ENCODE measurements around the gene DBI. TPM values are rescaled to one million over a fixed set of nuclear protein-coding genes. Genes with fewer than 3 reads are reported as not detected.

Gene DBI
- total and polyA plus RNA-seq, 2 of the 13 experiments (the other 11 are each of a cell fraction or from before 2014, with no cell fraction given): 330 to 659 TPM

- TF ChIP-seq ZBTB40 (IDR thresholded peaks at IDR 0.05): no peak
- TF ChIP-seq ZBTB40 (CRISPR knock-in tag; IDR thresholded peaks at IDR 0.05): no peak
- TF ChIP-seq HNF4G (IDR thresholded peaks at IDR 0.05; ENCODE audit: borderline replicate concordance, low read depth, low read length): no peak
- no peak for TF ChIP-seq HNF4G (CRISPR knock-in tag; IDR thresholded peaks at IDR 0.05; ENCODE audit: borderline replicate concordance, low read depth)
- TF ChIP-seq THAP11 (CRISPR knock-in tag; IDR thresholded peaks at IDR 0.05): no peak
- no peak for TF ChIP-seq TIGD3 (CRISPR knock-in tag; IDR thresholded peaks at IDR 0.05; ENCODE audit: borderline replicate concordance)
- TF ChIP-seq HNRNPH1 (optimal IDR thresholded peaks at IDR 0.05; ENCODE audit: low read depth, low read length): no peak
- TF ChIP-seq IKZF5 (CRISPR knock-in tag; IDR thresholded peaks at IDR 0.05): no peak
- TF ChIP-seq GLI4 (CRISPR knock-in tag; IDR thresholded peaks at IDR 0.05; ENCODE audit: borderline replicate concordance): peak; percentile 47; the same call in 1 of the 2 replicates
- TF ChIP-seq PAX8 (CRISPR knock-in tag; IDR thresholded peaks at IDR 0.05; ENCODE audit: borderline replicate concordance): no peak
- TF ChIP-seq KDM6A (CRISPR knock-in tag; IDR thresholded peaks at IDR 0.05; ENCODE audit: low read depth): no peak
- TF ChIP-seq ZNF570 (CRISPR knock-in tag; IDR thresholded peaks at IDR 0.05; ENCODE audit: borderline replicate concordance): no peak
- peak; percentile 0; the same call in 1 of the 2 replicates for TF ChIP-seq KAT8 (CRISPR knock-in tag; IDR thresholded peaks at IDR 0.05)
- TF ChIP-seq CHCHD3 (CRISPR knock-in tag; IDR thresholded peaks at IDR 0.05): no peak
- TF ChIP-seq TMF1 (CRISPR knock-in tag; IDR thresholded peaks at IDR 0.05; ENCODE audit: low read depth): no peak
- TF ChIP-seq NBN (conservative IDR thresholded peaks at IDR 0.05): no peak
- no peak for TF ChIP-seq ZNF256 (CRISPR knock-in tag; conservative IDR thresholded peaks at IDR 0.05)
- TF ChIP-seq NFE2 (CRISPR knock-in tag; IDR thresholded peaks at IDR 0.05): no peak
- TF ChIP-seq ZNF607 (CRISPR knock-in tag; IDR thresholded peaks at IDR 0.05; ENCODE audit: borderline replicate concordance): no peak
- no peak for TF ChIP-seq ZNF780A (CRISPR knock-in tag; IDR thresholded peaks at IDR 0.05)
- TF ChIP-seq EEA1 (CRISPR knock-in tag; IDR thresholded peaks at IDR 0.05; ENCODE audit: borderline replicate concordance): no peak
- TF ChIP-seq ZNF232 (CRISPR knock-in tag; IDR thresholded peaks at IDR 0.05; ENCODE audit: borderline replicate concordance): no peak
Observed at GRCh38 chr2:119408221-119408619, 41.4 kb downstream of the DBI start (continued).

Measured in HepG2 (cell line).